Transverse colon (tissue), 4 donors: ENCODE measurements around the gene SEC22A. TPM values are rescaled to one million over a fixed set of nuclear protein-coding genes. Genes with fewer than 3 reads are reported as not detected.

Experiments
- DNase-seq: peaks from one replicate; pipeline ENCODE4 v3.0.0-alpha.2; 2019
- H3K27ac ChIP-seq, 4 donors: fragments of 200-600 bp; sonication (generic); 2 replicates each; pipeline ENCODE4 v1.5.1; 2016 to 2018; ENCODE audit warnings: inconsistent platforms in 4 of 4
- H3K27me3 ChIP-seq: fragments of 200-600 bp; sonication (generic); 2 replicates; pipeline ENCODE4 v1.5.1; 2017; ENCODE audit warnings: inconsistent platforms
- H3K36me3 ChIP-seq, 4 donors: fragments of 200-600 bp; sonication (generic); 2 replicates each; pipeline ENCODE4 v1.5.1; 2017 to 2019; ENCODE audit warnings: inconsistent platforms in 4 of 4
- H3K4me1 ChIP-seq, 4 donors: fragments of 200-600 bp; sonication (generic); 2 replicates each; pipeline ENCODE4 v1.5.1; 2017 to 2020; ENCODE audit warnings: inconsistent platforms in 4 of 4
- H3K4me3 ChIP-seq, 4 donors: fragments of 200-600 bp; sonication (generic); 1 replicate in 1 of 4; 2 replicates in 3 of 4; pipeline versions ENCODE4 v1.5.1 to v1.6.1; 2017 to 2019; ENCODE audit warnings: inconsistent platforms in 4 of 4
- H3K9me3 ChIP-seq, 2 donors: fragments of 200-600 bp; sonication (generic); 2 replicates each; pipeline ENCODE4 v1.5.1; 2017 to 2019; ENCODE audit warnings: inconsistent platforms in 2 of 2
- CTCF ChIP-seq, 5 experiments: fragments of 200-600 bp in 3 of 5; fragments of 450-650 bp in 2 of 5; sonication (generic) in 3 of 5; IDR thresholded peaks; 1 replicate in 2 of 5; 2 replicates in 3 of 5; pipeline ENCODE4 v1.5.1; 2016 to 2017; ENCODE audit warnings: antibody characterized with exemption in 5 of 5, inconsistent platforms in 3 of 5, mild to moderate bottlenecking in 2 of 5, moderate library complexity in 1 of 5
- EP300 ChIP-seq: sonication (generic); formaldehyde crosslinking; IDR thresholded peaks from one replicate; pipeline ENCODE4 v1.6.1; 2017; ENCODE audit warnings: antibody characterized with exemption, low read depth
- POLR2A ChIP-seq: fragments of 450-650 bp; IDR thresholded peaks from one replicate; pipeline ENCODE4 v1.6.1; 2016; ENCODE audit warnings: antibody characterized with exemption, mild to moderate bottlenecking, moderate library complexity
- POLR2AphosphoS5 ChIP-seq, 3 donors: sonication (generic); formaldehyde crosslinking; IDR thresholded peaks; one replicate each; pipeline ENCODE4 v1.6.1; 2016; ENCODE audit warnings: antibody characterized with exemption in 3 of 3
- WGBS, 2 donors: methylation state at CpG; one replicate each; pipeline ENCODE4 v1.1.5; 2018; ENCODE audit warnings: low coverage in 1 of 2; 5-methylcytosine and 5-hydroxymethylcytosine counted together
- in situ Hi-C, 4 donors: fragments of 200-750 bp; cut with MboI; loops; one replicate each; pipeline versions ENCODE4 v1.15.0 to v1.15.1; 2017; ENCODE audit warnings: low sequenced_read_pairs in 3 of 4, low pct_ligation_motif_present in 1 of 4, low pct_unique_long_range_greater_than_20kb in 1 of 4
- intact Hi-C: fragments of 100-400 bp; cut with DNase I; formaldehyde crosslinking; loops from one replicate; pipeline ENCODE4 v1.15.1; 2023; ENCODE audit warnings: low total_unique reads
- total RNA-seq, 4 donors: library from RNA; depleted of rRNA; stranded (reverse); fragments of >200 nt; gene quantifications; one replicate each; pipeline ENCODE4 v1.1.0, GENCODE V29; 2016

The SEC22A gene
- total RNA-seq: 10 to 100 TPM in 3 of 4 donors, 1 to 10 TPM in 1; 4.5 to 33.8 (median 17.6) TPM

- no peak for TF ChIP-seq CTCF (IDR thresholded peaks at IDR 0.05)
- TF ChIP-seq POLR2AphosphoS5 (IDR thresholded peaks at IDR 0.05): peak; percentile 75 to 90 (median 86)
- no peak for TF ChIP-seq EP300
- TF ChIP-seq POLR2A: peak; percentile 76
- in situ Hi-C loops (no loop called here), intact Hi-C loops (no loop called here)
- 0 to 1% methylated on average over 3 to 59 of the region's 60 CpGs for WGBS, 2 donors
- no peaks in the 10 kb centered on the region for H3K9me3 ChIP-seq
- H3K27me3 ChIP-seq: no peaks in the 10 kb centered on the region
- peak; percentile 97 for DNase-seq
- no peaks in the 10 kb centered on the region for H3K36me3 ChIP-seq
- H3K27ac ChIP-seq: peak within 1 kb of the TSS; percentile 82 to 93 (median 86)
- H3K4me1 ChIP-seq: peaks cover 0 to 12% (median 9%) of the 10 kb centered on the region in 4 donors
- H3K4me3 ChIP-seq: peak within 1 kb of the TSS; percentile 74 to 99 (median 90)
These were observed at the start of gene SEC22A for GRCh38 chr3:123201557-123202427. SEC22A (plus strand) TSS chr3:123201943; CDS start chr3:123209218, 7,275 bp downstream.

GRCh38 chr3:123152687-123153086, 49.1 kb upstream of the SEC22A start:
- in situ Hi-C loops (no loop called here), intact Hi-C loops (no loop called here)
- no peaks in the 10 kb centered on the region for H3K9me3 ChIP-seq
- TF ChIP-seq CTCF (IDR thresholded peaks at IDR 0.05) (no peak), POLR2AphosphoS5 (IDR thresholded peaks at IDR 0.05) (no peak), EP300 (no peak), POLR2A (no peak)
- H3K36me3 ChIP-seq: peaks cover 0 to 14% (median 2%) of the 10 kb centered on the region in 4 donors
- no peak for DNase-seq
- H3K4me1 ChIP-seq: no peaks in the 10 kb centered on the region
- no peak overlapping the region for H3K27ac ChIP-seq
- WGBS, 2 donors: 84 to 100% methylated on average over 2 to 3 of the region's 3 CpGs
- no peak overlapping the region for H3K4me3 ChIP-seq
- H3K27me3 ChIP-seq: no peaks in the 10 kb centered on the region

- H3K36me3 ChIP-seq: peaks cover 0 to 14% (median 0%) of the 10 kb centered on the region in 4 donors
These were observed 48.4 kb upstream of the SEC22A start for GRCh38 chr3:123153125-123154019.

More at GRCh38 chr3:123153125-123154019, 48.4 kb upstream of the SEC22A start:
- no peak for TF ChIP-seq EP300
- TF ChIP-seq POLR2A: no peak
- no peak for TF ChIP-seq POLR2AphosphoS5 (IDR thresholded peaks at IDR 0.05)
- TF ChIP-seq CTCF (IDR thresholded peaks at IDR 0.05): no peak
- in situ Hi-C loops: no loop called here
- 77 to 83% methylated on average over 5 to 6 of the region's 6 CpGs for WGBS, 2 donors
- Histone ChIP-seq H3K27me3 (no peaks in the 10 kb centered on the region), H3K4me1 (no peaks in the 10 kb centered on the region), H3K9me3 (no peaks in the 10 kb centered on the region), H3K4me3 (no peak overlapping the region), H3K27ac (no peak overlapping the region)
- DNase-seq: no peak
- intact Hi-C loops: no loop called here
